ENCODE measurements around the gene ROMO1. TPM values are rescaled to one million over a fixed set of nuclear protein-coding genes. Genes with fewer than 3 reads are reported as not detected.
"Not testable (repeated sequence)": the region's sequence is repeated elsewhere in the genome, so short reads cannot be mapped to it uniquely, and the experiment has no call there.

The ROMO1 gene
- total RNA-seq, 1 experiment from 2014 or later = 207 TPM

DNA sequence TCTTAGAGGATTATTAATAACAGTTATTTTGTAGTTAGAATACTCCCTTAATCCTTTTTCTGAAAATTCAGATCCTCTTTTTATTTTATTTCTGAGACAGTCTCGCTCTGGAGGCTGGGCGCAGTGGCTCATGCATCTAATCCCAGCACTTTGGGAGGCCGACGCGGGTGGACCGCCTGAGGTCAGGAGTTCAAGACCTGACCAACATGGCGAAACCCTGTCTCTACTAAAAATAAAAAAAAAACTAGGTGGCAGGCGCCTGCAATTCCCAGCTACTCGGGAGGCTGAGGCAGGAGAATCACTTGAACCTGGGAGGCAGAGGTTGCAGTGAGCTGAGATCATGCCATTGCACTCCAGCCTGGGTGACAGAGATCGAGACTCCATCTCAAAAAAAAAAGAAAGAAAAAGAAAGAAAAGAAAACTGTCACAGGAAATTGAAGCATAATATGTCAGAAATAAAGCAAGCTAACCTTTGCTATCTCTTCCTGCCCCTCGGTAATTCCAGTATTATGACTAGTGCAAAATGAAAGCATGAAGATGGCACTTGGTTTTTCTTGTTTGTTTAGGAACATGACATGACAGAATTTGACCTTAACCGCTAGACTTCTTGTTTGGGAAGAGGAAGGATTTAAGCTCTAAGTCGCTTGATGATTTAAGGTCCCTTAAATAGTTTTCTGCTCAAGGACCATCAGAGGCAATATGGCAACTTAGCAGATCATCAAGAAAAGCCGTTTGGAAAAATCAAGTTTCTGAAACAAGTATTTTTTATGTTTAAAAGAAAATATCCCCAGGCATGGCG is 44.7 kb downstream of the ROMO1 start:
- Histone ChIP-seq H3K79me2 (ENCODE audit: insufficient read depth, low read length) (peaks cover 21% of the 10 kb centered on the region), H3K27ac (ENCODE audit: insufficient read length, low read depth, low read length) (no peak overlapping the region), H2AFZ (ENCODE audit: low read length) (no peak overlapping the region), H3K23me2 (ENCODE audit: insufficient read length, low read depth, low read length, poor library complexity, severe bottlenecking) (peaks cover 4% of the 10 kb centered on the region), H2BK5ac (ENCODE audit: insufficient read length, low read length) (no peak overlapping the region), H2BK12ac (ENCODE audit: insufficient read length, low read depth, low read length) (no peak overlapping the region), H3K23ac (ENCODE audit: insufficient read length, low read depth, low read length) (no peak overlapping the region), H3K27me3 (ENCODE audit: insufficient read depth, low read length) (no peaks in the 10 kb centered on the region), H3K4ac (ENCODE audit: low read depth, low read length) (no peak overlapping the region), H3K9me3 (ENCODE audit: control insufficient read depth, low read depth, low read length) (no peaks in the 10 kb centered on the region), H2BK20ac (ENCODE audit: low read depth, low read length, poor library complexity, severe bottlenecking) (no peak overlapping the region), H2AK5ac (ENCODE audit: insufficient read length, low read length) (no peak overlapping the region), H3K4me1 (ENCODE audit: insufficient read depth, low read length) (no peaks in the 10 kb centered on the region), H3K4me2 (ENCODE audit: insufficient read depth, insufficient read length, low read length) (no peak overlapping the region), H4K5ac (ENCODE audit: insufficient read length, low read depth, low read length) (no peak overlapping the region), H3K56ac (ENCODE audit: insufficient read length, low read depth, low read length) (no peak overlapping the region), H4K20me1 (ENCODE audit: control insufficient read depth, insufficient read depth, insufficient read length) (no peaks in the 10 kb centered on the region), H4K8ac (replicated peaks; ENCODE audit: insufficient read length, low read depth, low read length) (no peak overlapping the region), H3K9ac (ENCODE audit: extremely low read depth, insufficient read length, low read length) (peak overlapping the region; percentile 95), H3K79me1 (ENCODE audit: insufficient read depth, low read depth, low read length, poor library complexity, severe bottlenecking) (peaks cover 2% of the 10 kb centered on the region), H4K91ac (ENCODE audit: insufficient read length, low read depth, low read length) (no peak overlapping the region), H2BK15ac (ENCODE audit: low read depth, low read length) (no peak overlapping the region), H3K14ac (ENCODE audit: insufficient read depth, low read length) (no peak overlapping the region), H3K18ac (ENCODE audit: insufficient read length, low read depth, low read length) (no peak overlapping the region), H3T11ph (ENCODE audit: low read length) (no peak overlapping the region), H2BK120ac (ENCODE audit: low read depth, low read length, poor library complexity, severe bottlenecking) (no peak overlapping the region)
- peaks cover 20 to 31% (median 25%) of the 10 kb centered on the region in 3 experiments for H3K36me3 Mint-ChIP-seq (ENCODE audit: insufficient read depth in 1 of 3, low read depth in 3 of 3)
- no peak for DNase-seq
- TF ChIP-seq, protein P1, sequence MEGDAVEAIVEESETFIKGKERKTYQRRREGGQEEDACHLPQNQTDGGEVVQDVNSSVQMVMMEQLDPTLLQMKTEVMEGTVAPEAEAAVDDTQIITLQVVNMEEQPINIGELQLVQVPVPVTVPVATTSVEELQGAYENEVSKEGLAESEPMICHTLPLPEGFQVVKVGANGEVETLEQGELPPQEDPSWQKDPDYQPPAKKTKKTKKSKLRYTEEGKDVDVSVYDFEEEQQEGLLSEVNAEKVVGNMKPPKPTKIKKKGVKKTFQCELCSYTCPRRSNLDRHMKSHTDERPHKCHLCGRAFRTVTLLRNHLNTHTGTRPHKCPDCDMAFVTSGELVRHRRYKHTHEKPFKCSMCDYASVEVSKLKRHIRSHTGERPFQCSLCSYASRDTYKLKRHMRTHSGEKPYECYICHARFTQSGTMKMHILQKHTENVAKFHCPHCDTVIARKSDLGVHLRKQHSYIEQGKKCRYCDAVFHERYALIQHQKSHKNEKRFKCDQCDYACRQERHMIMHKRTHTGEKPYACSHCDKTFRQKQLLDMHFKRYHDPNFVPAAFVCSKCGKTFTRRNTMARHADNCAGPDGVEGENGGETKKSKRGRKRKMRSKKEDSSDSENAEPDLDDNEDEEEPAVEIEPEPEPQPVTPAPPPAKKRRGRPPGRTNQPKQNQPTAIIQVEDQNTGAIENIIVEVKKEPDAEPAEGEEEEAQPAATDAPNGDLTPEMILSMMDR (conservative IDR thresholded peaks at IDR 0.05) = no peak
- H3K27ac Mint-ChIP-seq = peak overlapping the region; percentile 44 to 90 (median 87); a peak in 5 of 7 replicates
- no peaks in the 10 kb centered on the region; the same call in 1 of the 2 replicates for H3K27me3 Mint-ChIP-seq (ENCODE audit: low read depth)
- H3K4me1 Mint-ChIP-seq = peaks cover 19 to 24% of the 10 kb centered on the region in 2 experiments
- peaks cover 3 to 6% of the 10 kb centered on the region in 2 experiments; a peak in 4 of 5 replicates for H3K9me3 Mint-ChIP-seq
- WGBS (ENCODE audit: extremely low coverage, insufficient read length, low lambda C conversion rate) = no CpG with 5 or more reads among the region's 15 CpGs
- H3K4me3 Mint-ChIP-seq = peak overlapping the region; percentile 99

DNA sequence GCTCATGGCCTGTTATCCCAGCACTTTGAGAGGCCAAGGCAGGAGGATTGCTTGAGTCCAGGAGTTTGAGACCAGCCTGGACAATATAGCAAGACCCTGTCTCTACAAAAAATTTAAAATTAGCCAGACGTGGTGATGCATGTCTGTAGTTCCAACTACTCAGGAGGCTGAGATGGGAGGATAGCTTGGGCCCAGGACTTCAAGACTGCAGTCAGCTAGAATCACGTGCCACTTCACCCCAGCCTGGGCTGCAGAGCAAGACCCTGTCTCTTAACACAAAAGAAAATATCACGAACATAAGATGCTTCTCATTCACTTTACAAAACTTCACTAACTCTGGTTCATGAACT is 45.3 kb downstream of the ROMO1 start:
- H2AFZ ChIP-seq (ENCODE audit: low read length); H3K4me3 Mint-ChIP-seq; H2BK20ac ChIP-seq (ENCODE audit: low read depth, low read length, poor library complexity, severe bottlenecking); H3K4me1 ChIP-seq (ENCODE audit: insufficient read depth, low read length); H4K8ac ChIP-seq (replicated peaks; ENCODE audit: insufficient read length, low read depth, low read length); H3K27me3 ChIP-seq (ENCODE audit: insufficient read depth, low read length); H3K9me3 ChIP-seq (ENCODE audit: control insufficient read depth, low read depth, low read length); DNase-seq; H3K27me3 Mint-ChIP-seq (ENCODE audit: low read depth); H3K18ac ChIP-seq (ENCODE audit: insufficient read length, low read depth, low read length); H4K20me1 ChIP-seq (ENCODE audit: control insufficient read depth, insufficient read depth, insufficient read length); H3K56ac ChIP-seq (ENCODE audit: insufficient read length, low read depth, low read length); H2BK15ac ChIP-seq (ENCODE audit: low read depth, low read length); H3T11ph ChIP-seq (ENCODE audit: low read length); H2BK120ac ChIP-seq (ENCODE audit: low read depth, low read length, poor library complexity, severe bottlenecking); H3K14ac ChIP-seq (ENCODE audit: insufficient read depth, low read length); H3K79me1 ChIP-seq (ENCODE audit: insufficient read depth, low read depth, low read length, poor library complexity, severe bottlenecking); H2AK5ac ChIP-seq (ENCODE audit: insufficient read length, low read length); H3K23me2 ChIP-seq (ENCODE audit: insufficient read length, low read depth, low read length, poor library complexity, severe bottlenecking); H3K9ac ChIP-seq (ENCODE audit: extremely low read depth, insufficient read length, low read length); H3K4ac ChIP-seq (ENCODE audit: low read depth, low read length); H2BK5ac ChIP-seq (ENCODE audit: insufficient read length, low read length); H3K23ac ChIP-seq (ENCODE audit: insufficient read length, low read depth, low read length); H3K9me3 Mint-ChIP-seq; H3K27ac Mint-ChIP-seq; H4K5ac ChIP-seq (ENCODE audit: insufficient read length, low read depth, low read length); H2BK12ac ChIP-seq (ENCODE audit: insufficient read length, low read depth, low read length); H4K91ac ChIP-seq (ENCODE audit: insufficient read length, low read depth, low read length); H3K27ac ChIP-seq (ENCODE audit: insufficient read length, low read depth, low read length); H3K4me2 ChIP-seq (ENCODE audit: insufficient read depth, insufficient read length, low read length): not testable (repeated sequence)
- WGBS (ENCODE audit: extremely low coverage, insufficient read length, low lambda C conversion rate) = no CpG with 5 or more reads among the region's 3 CpGs
- peaks cover 18% of the 10 kb centered on the region for H3K79me2 ChIP-seq (ENCODE audit: insufficient read depth, low read length)
- H3K36me3 Mint-ChIP-seq (ENCODE audit: insufficient read depth in 1 of 3, low read depth in 3 of 3) = peaks cover 17 to 26% (median 20%) of the 10 kb centered on the region in 3 experiments
- peaks cover 17 to 22% of the 10 kb centered on the region in 2 experiments for H3K4me1 Mint-ChIP-seq

Data from H9 (cell line).